Astrocyte (in vitro differentiated cells and primary cell): ENCODE data around the gene TTLL9.

Source experiments
- CTCF ChIP-seq: IDR thresholded peaks from 2 replicates; pipeline ENCODE4 v1.5.1; 2011; ENCODE audit warnings: low read depth, mild to moderate bottlenecking, inconsistent platforms, low read length, moderate library complexity; ENCODE audit not compliant: insufficient read depth
- EZH2 ChIP-seq: IDR thresholded peaks from 2 replicates; pipeline ENCODE4 v1.6.1; 2012; ENCODE audit warnings: mild to moderate bottlenecking, low read length, inconsistent platforms; ENCODE audit not compliant: insufficient read depth

DNA sequence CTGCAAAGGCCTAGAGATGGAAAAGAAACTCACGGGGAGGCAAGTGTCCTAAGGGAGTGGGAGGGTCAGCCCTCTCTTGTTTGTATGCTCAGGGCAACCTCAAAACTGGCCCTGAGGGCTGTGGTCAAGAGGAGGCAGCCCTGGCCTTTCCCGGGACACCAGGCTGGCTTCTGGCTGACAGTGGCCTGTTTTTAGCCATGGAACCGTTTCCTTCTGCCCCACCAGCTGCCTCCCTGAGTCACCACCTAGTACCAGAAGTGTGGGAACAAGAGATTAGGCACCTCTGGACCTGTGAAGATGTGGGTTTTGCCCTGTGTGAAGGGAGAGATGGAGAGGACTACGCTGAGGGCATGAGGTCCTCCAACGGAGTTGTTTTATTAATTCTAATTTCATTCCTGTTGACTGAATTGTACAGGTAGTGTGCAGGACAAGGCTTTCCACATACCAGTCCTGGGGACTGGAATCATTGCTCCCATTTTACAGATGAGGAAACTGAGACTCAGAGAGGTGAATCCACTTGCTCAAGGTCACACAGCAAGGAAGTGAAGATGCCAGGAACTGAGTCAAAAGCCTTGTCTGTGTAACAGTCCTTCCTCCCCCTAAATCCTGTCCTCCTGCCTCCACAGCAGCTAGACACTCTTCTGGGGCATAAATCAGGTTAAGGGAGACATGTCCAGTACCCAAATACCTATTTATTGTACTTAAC, 30.5 kb upstream of the TTLL9 start:
- TF ChIP-seq CTCF (no peak), EZH2 (no peak)
